Germinal center (tissue), 1 donor: ENCODE results near the gene KIRREL1.

Experiments used
- DNase-seq: peaks from one replicate; pipeline ENCODE4 v3.0.0; 2012; ENCODE audit warnings: mixed read lengths, low spot score

Gene KIRREL1

GRCh38 chr1:158007667-158008386 lies 14.4 kb downstream of the KIRREL1 start:
- DNase-seq = no peak

GRCh38 chr1:158008630-158009029 lies 15.2 kb downstream of the KIRREL1 start:
- no peak for DNase-seq

- no peak for DNase-seq
These were observed 18.3 kb downstream of the KIRREL1 start for GRCh38 chr1:158011714-158012113.

GRCh38 chr1:158013840-158014730 lies 20.6 kb downstream of the KIRREL1 start:
- no peak for DNase-seq

- no peak for DNase-seq
These were observed 21.4 kb downstream of the KIRREL1 start for GRCh38 chr1:158014731-158015320.

GRCh38 chr1:158016651-158017335 lies 23.3 kb downstream of the KIRREL1 start:
- DNase-seq = no peak

- DNase-seq = no peak
These were observed 24.6 kb downstream of the KIRREL1 start for GRCh38 chr1:158017800-158018595.

GRCh38 chr1:158019171-158019868 lies 25.9 kb downstream of the KIRREL1 start:
- DNase-seq = no peak

- DNase-seq = no peak
These were observed 26.9 kb downstream of the KIRREL1 start for GRCh38 chr1:158020259-158020885.

- DNase-seq = no peak
These were observed 27.6 kb downstream of the KIRREL1 start for GRCh38 chr1:158020886-158021620.

GRCh38 chr1:158021721-158022120 lies 28.3 kb downstream of the KIRREL1 start:
- DNase-seq = no peak

- DNase-seq = no peak
These were observed 29.3 kb downstream of the KIRREL1 start for GRCh38 chr1:158022554-158023312.

GRCh38 chr1:158024737-158025136 lies 31.3 kb downstream of the KIRREL1 start:
- DNase-seq = no peak

- no peak for DNase-seq
These were observed 32.3 kb downstream of the KIRREL1 start for GRCh38 chr1:158025576-158026230.

- no peak for DNase-seq
These were observed 33.2 kb downstream of the KIRREL1 start for GRCh38 chr1:158026651-158027050.

GRCh38 chr1:158027508-158027907 lies 34.1 kb downstream of the KIRREL1 start:
- DNase-seq = no peak

- DNase-seq = no peak
These were observed 35.5 kb downstream of the KIRREL1 start for GRCh38 chr1:158028969-158029368.

GRCh38 chr1:158035014-158035413 lies 41.6 kb downstream of the KIRREL1 start:
- no peak for DNase-seq
